Esophagus muscularis mucosa (tissue), 4 donors: ENCODE data around the gene SDK2. TPM values are rescaled to one million over a fixed set of nuclear protein-coding genes. Genes with fewer than 3 reads are reported as not detected.

Source experiments
- DNase-seq: peaks from one replicate; pipeline ENCODE4 v3.0.0-alpha.2; 2017; ENCODE audit errors: extremely low spot score
- H3K27ac ChIP-seq, 4 donors: fragments of 200-600 bp; sonication (generic); replicated peaks in 1 of 4; 1 replicate in 3 of 4; 2 replicates in 1 of 4; pipeline ENCODE4 v1.5.1; 2016 to 2019; ENCODE audit warnings: mild to moderate bottlenecking in 1 of 4
- H3K27me3 ChIP-seq, 4 donors: fragments of 200-600 bp; sonication (generic); one replicate each; pipeline versions ENCODE4 v1.5.1 to v1.6.0; 2016 to 2019
- H3K36me3 ChIP-seq, 4 donors: fragments of 200-600 bp; sonication (generic); one replicate each; pipeline ENCODE4 v1.5.1; 2016 to 2019
- H3K4me1 ChIP-seq, 4 donors: fragments of 200-600 bp; sonication (generic); one replicate each; pipeline ENCODE4 v1.5.1; 2016 to 2019
- H3K4me3 ChIP-seq, 4 donors: fragments of 200-600 bp; sonication (generic); 1 replicate in 2 of 4; 2 replicates in 2 of 4; pipeline ENCODE4 v1.5.1; 2016 to 2019; ENCODE audit warnings: mild to moderate bottlenecking in 4 of 4, moderate library complexity in 1 of 4
- H3K9me3 ChIP-seq, 4 donors: fragments of 200-600 bp; sonication (generic); 1 replicate in 3 of 4; 2 replicates in 1 of 4; pipeline ENCODE4 v1.5.1; 2016 to 2019
- EP300 ChIP-seq: sonication (generic); formaldehyde crosslinking; IDR thresholded peaks from one replicate; pipeline ENCODE4 v1.6.1; 2017; ENCODE audit warnings: antibody characterized with exemption
- POLR2A ChIP-seq: fragments of 450-650 bp; IDR thresholded peaks from one replicate; pipeline ENCODE4 v1.6.1; 2017; ENCODE audit warnings: antibody characterized with exemption, moderate library complexity, mild to moderate bottlenecking, low read depth
- POLR2AphosphoS5 ChIP-seq, 2 donors: sonication (generic); formaldehyde crosslinking; IDR thresholded peaks; one replicate each; pipeline ENCODE4 v1.6.1; 2017; ENCODE audit warnings: antibody characterized with exemption in 2 of 2
- WGBS: methylation state at CpG from one replicate; pipeline ENCODE4 v1.1.5; 2018; 5-methylcytosine and 5-hydroxymethylcytosine counted together
- intact Hi-C: fragments of 100-400 bp; cut with DNase I; formaldehyde crosslinking; loops from one replicate; pipeline ENCODE4 v1.15.1; 2023
- total RNA-seq, 4 donors: library from RNA; depleted of rRNA; stranded (reverse); fragments of >200 nt; gene quantifications; one replicate each; pipeline versions ENCODE4 v1.1.0 to v1.2.1, GENCODE V29; 2016
- TF ChIP-seq, protein P1 (sequence below), 3 experiments: fragments of 200-600 bp in 2 of 3; fragments of 450-650 bp in 1 of 3; sonication (generic) in 2 of 3; IDR thresholded peaks; one replicate each; pipeline ENCODE4 v1.5.1; 2017 to 2019; ENCODE audit warnings: antibody characterized with exemption in 3 of 3, mild to moderate bottlenecking in 2 of 3, moderate library complexity in 1 of 3

Gene SDK2
- total RNA-seq, 4 donors from 2014 or later: 0.42 to 2.0 (median 1.2) TPM

- Histone ChIP-seq H3K36me3 (no peaks in the 10 kb centered on the region), H3K4me3 (no peak overlapping the region), H3K9me3 (no peaks in the 10 kb centered on the region), H3K27ac (no peak overlapping the region), H3K4me1 (no peaks in the 10 kb centered on the region), H3K27me3 (peaks cover 0 to 4% (median 0%) of the 10 kb centered on the region in 4 donors)
- DNase-seq: no peak
- intact Hi-C loops: no loop called here
- 95% methylated on average over 14 of the region's 14 CpGs for WGBS
- TF ChIP-seq POLR2AphosphoS5 (IDR thresholded peaks at IDR 0.05) (no peak), POLR2A (no peak), EP300 (no peak)
- TF ChIP-seq, protein P1, sequence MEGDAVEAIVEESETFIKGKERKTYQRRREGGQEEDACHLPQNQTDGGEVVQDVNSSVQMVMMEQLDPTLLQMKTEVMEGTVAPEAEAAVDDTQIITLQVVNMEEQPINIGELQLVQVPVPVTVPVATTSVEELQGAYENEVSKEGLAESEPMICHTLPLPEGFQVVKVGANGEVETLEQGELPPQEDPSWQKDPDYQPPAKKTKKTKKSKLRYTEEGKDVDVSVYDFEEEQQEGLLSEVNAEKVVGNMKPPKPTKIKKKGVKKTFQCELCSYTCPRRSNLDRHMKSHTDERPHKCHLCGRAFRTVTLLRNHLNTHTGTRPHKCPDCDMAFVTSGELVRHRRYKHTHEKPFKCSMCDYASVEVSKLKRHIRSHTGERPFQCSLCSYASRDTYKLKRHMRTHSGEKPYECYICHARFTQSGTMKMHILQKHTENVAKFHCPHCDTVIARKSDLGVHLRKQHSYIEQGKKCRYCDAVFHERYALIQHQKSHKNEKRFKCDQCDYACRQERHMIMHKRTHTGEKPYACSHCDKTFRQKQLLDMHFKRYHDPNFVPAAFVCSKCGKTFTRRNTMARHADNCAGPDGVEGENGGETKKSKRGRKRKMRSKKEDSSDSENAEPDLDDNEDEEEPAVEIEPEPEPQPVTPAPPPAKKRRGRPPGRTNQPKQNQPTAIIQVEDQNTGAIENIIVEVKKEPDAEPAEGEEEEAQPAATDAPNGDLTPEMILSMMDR (IDR thresholded peaks at IDR 0.05): no peak
These were observed 250.9 kb downstream of the SDK2 start for GRCh38 chr17:73393381-73393780.

GRCh38 chr17:73391331-73392265, 252.6 kb downstream of the SDK2 start:
- intact Hi-C loops: no loop called here
- Histone ChIP-seq H3K9me3 (no peaks in the 10 kb centered on the region), H3K4me1 (no peaks in the 10 kb centered on the region), H3K4me3 (no peak overlapping the region), H3K27me3 (peaks cover 0 to 4% (median 0%) of the 10 kb centered on the region in 4 donors), H3K36me3 (no peaks in the 10 kb centered on the region), H3K27ac (no peak overlapping the region)
- no peak for DNase-seq
- TF ChIP-seq EP300 (no peak), POLR2A (no peak), POLR2AphosphoS5 (IDR thresholded peaks at IDR 0.05) (no peak)
- TF ChIP-seq, protein P1 (IDR thresholded peaks at IDR 0.05): no peak
- WGBS: 88% methylated on average over 18 of the region's 24 CpGs

DNA sequence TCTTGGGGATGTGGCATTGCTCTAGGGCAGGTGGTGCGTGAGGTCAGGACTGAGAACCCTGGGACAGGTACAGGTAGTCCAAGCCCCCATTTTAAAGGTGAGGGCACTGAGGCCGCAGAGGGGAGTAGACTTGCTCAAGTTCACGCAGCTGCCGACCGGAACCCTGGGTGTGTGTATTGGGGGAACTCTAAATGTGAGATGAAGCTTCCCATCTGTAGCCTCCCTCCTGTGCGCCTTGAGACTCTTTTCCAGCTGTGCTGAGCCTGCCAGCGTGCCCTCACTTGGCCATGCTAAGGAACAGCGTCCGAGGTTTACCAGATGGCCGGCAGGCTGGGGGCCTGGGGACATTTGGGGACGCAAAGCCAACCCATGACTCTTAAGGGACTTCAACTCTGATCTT, 253.4 kb downstream of the SDK2 start:
- intact Hi-C loops: no loop called here
- Histone ChIP-seq H3K27me3 (peaks cover 0 to 4% (median 0%) of the 10 kb centered on the region in 4 donors), H3K9me3 (no peaks in the 10 kb centered on the region), H3K4me3 (no peak overlapping the region), H3K27ac (no peak overlapping the region), H3K36me3 (no peaks in the 10 kb centered on the region), H3K4me1 (no peaks in the 10 kb centered on the region)
- TF ChIP-seq POLR2A (no peak), EP300 (no peak)
- TF ChIP-seq, protein P1 (IDR thresholded peaks at IDR 0.05): no peak
- DNase-seq: no peak
- 87% methylated on average over 7 of the region's 11 CpGs for WGBS

DNA sequence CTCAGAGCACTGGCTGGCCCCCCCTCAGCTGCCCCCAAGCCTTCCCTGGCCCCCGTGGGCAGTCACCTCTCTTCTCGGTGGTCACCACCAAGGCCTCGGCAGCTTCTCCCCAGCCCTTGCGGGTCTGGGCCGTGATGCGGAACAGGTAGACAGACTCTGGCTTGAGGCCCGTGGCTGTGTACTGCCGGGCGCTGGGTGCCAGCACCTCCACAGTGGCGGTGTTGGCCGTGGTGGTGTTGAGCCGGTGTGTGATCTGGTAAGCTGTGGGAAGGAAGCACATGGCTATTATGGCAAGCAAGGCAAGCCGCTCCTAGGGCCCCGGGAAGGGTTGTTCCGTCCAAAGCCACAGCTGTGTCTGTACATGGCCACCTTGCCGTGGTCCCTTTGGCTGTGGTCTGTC, 254.0 kb downstream of the SDK2 start:
- TF ChIP-seq POLR2A (no peak), POLR2AphosphoS5 (IDR thresholded peaks at IDR 0.05) (no peak), EP300 (no peak)
- TF ChIP-seq, protein P1 (IDR thresholded peaks at IDR 0.05): no peak
- 98% methylated on average over 15 of the region's 16 CpGs for WGBS
- DNase-seq: no peak
- H3K27me3 ChIP-seq: peaks cover 0 to 4% (median 0%) of the 10 kb centered on the region in 4 donors
- H3K27ac ChIP-seq: no peak overlapping the region
- H3K4me1 ChIP-seq: no peaks in the 10 kb centered on the region
- intact Hi-C loops: no loop called here
- H3K36me3 ChIP-seq: no peaks in the 10 kb centered on the region
- no peak overlapping the region for H3K4me3 ChIP-seq
- H3K9me3 ChIP-seq: no peaks in the 10 kb centered on the region
